SU-DHL-6 (cell line): Measurements from ENCODE around the gene SPDYA.
"Not testable (repeated sequence)": the region's sequence is repeated elsewhere in the genome, so short reads cannot be mapped to it uniquely, and the experiment has no call there.

Source experiments
- H2AFZ ChIP-seq: fragments of 200-600 bp; sonication (generic); 2 replicates; pipeline ENCODE4 v1.6.1; 2014; ENCODE audit warnings: low read depth, mild to moderate bottlenecking, moderate library complexity, mixed read lengths, antibody characterized with exemption, low read length; ENCODE audit not compliant: severe bottlenecking
- H3F3A ChIP-seq: fragments of 200-600 bp; shearing (Covaris generic); 2 replicates; pipeline ENCODE4 v1.6.0; 2016; ENCODE audit warnings: antibody characterized with exemption, mild to moderate bottlenecking; ENCODE audit not compliant: insufficient read depth
- H3K27ac ChIP-seq: fragments of 200-600 bp; sonication (generic); 2 replicates; pipeline ENCODE4 v1.5.1; 2016; ENCODE audit warnings: low read depth, mild to moderate bottlenecking, low read length, moderate library complexity, mixed read lengths
- H3K27me3 ChIP-seq: fragments of 200-600 bp; sonication (generic), shearing (Covaris generic); 2 replicates; pipeline ENCODE4 v1.6.0; 2014; ENCODE audit warnings: mild to moderate bottlenecking, low read length
- H3K36me3 ChIP-seq: fragments of 200-600 bp; sonication (generic); 2 replicates; pipeline ENCODE4 v1.6.1; 2014; ENCODE audit warnings: mild to moderate bottlenecking, low read length, mixed read lengths
- H3K4me2 ChIP-seq: fragments of 300-600, 200-600 bp; shearing (Covaris generic), sonication (generic); 2 replicates; pipeline ENCODE4 v1.6.0; 2014; ENCODE audit warnings: low read length, low read depth, mild to moderate bottlenecking; ENCODE audit not compliant: poor library complexity, severe bottlenecking
- H3K4me3 ChIP-seq: fragments of 200-600 bp; sonication (generic); 2 replicates; pipeline ENCODE4 v1.5.1; 2014; ENCODE audit warnings: antibody characterized with exemption, low read length, mild to moderate bottlenecking, mixed read lengths; ENCODE audit not compliant: insufficient read depth, poor library complexity, severe bottlenecking
- H3K79me2 ChIP-seq: fragments of 200-600 bp; sonication (generic); 2 replicates; pipeline ENCODE4 v1.6.1; 2014; ENCODE audit warnings: mild to moderate bottlenecking, low read length, moderate library complexity; ENCODE audit not compliant: insufficient read depth
- H3K9ac ChIP-seq: fragments of 200-600 bp; sonication (generic); 2 replicates; pipeline ENCODE4 v1.7.0; 2014; ENCODE audit warnings: mild to moderate bottlenecking, low read length
- H3K9me2 ChIP-seq: fragments of 200-600 bp; sonication (generic); replicated peaks from 2 replicates; pipeline ENCODE4 v1.6.1; 2014; ENCODE audit warnings: low read length; ENCODE audit not compliant: insufficient read depth
- H3K9me3 ChIP-seq: fragments of 200-600 bp; sonication (generic); 2 replicates; pipeline ENCODE4 v1.6.1; 2014; ENCODE audit warnings: low read length, mixed read lengths; ENCODE audit not compliant: insufficient read depth
- H4K20me1 ChIP-seq: fragments of 200-600 bp; sonication (generic); 2 replicates; pipeline ENCODE4 v1.6.1; 2014; ENCODE audit warnings: low read depth, mild to moderate bottlenecking, antibody characterized with exemption, low read length, moderate library complexity, mixed read lengths
- CTCF ChIP-seq: fragments of 200-600 bp; sonication (generic); IDR thresholded peaks from one replicate; pipeline ENCODE4 v1.5.1; 2017; ENCODE audit warnings: antibody characterized with exemption, mild to moderate bottlenecking, low read length, moderate library complexity; ENCODE audit not compliant: insufficient read depth, poor library complexity, severe bottlenecking
- EZH2phosphoT487 ChIP-seq: fragments of 200-600 bp; sonication (generic), shearing (Covaris generic); conservative IDR thresholded peaks from 2 replicates; pipeline ENCODE4 v1.6.1; 2018; ENCODE audit warnings: mild to moderate bottlenecking, antibody characterized with exemption, low read length, moderate library complexity, mixed read lengths

Gene SPDYA

GRCh38 chr2:28778392-28778791 lies 32.2 kb upstream of the SPDYA start:
- H3K9me3 ChIP-seq: no peaks in the 10 kb centered on the region
- H3K27me3 ChIP-seq: no peaks in the 10 kb centered on the region
- no peak overlapping the region for H2AFZ ChIP-seq
- H4K20me1 ChIP-seq: peaks cover 14% of the 10 kb centered on the region
- peaks cover 47% of the 10 kb centered on the region for H3K79me2 ChIP-seq
- H3F3A ChIP-seq: peaks cover 10% of the 10 kb centered on the region; the same call in 1 of the 2 replicates
- no peak overlapping the region for H3K4me3 ChIP-seq
- no peak overlapping the region for H3K4me2 ChIP-seq
- TF ChIP-seq CTCF (no peak), EZH2phosphoT487 (no peak)
- peaks cover 54% of the 10 kb centered on the region for H3K36me3 ChIP-seq
- no peak overlapping the region for H3K27ac ChIP-seq
- no peaks in the 10 kb centered on the region for H3K9me2 ChIP-seq
- no peak overlapping the region for H3K9ac ChIP-seq

DNA sequence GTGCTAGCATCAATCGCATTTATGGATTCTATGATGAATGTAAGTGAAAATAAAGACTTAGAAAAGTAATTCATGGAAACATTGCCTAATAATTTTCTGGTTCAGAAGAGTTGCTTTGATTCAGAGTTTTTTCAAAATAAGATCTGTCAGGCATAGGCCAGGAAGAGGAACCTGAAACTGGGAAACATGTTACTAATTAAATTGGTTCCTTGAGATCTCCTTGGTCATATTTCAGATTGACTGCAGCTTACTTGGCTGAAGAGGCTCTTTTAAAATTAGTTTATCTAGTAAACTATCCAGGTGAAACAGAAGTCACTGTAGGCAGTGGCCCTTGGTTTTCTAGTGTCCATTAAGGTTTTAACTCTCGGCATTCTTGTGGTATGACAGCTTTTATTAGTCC lies 31.6 kb upstream of the SPDYA start:
- Histone ChIP-seq H3K36me3 (peaks cover 57% of the 10 kb centered on the region), H3K4me2 (no peak overlapping the region), H3K9me3 (no peaks in the 10 kb centered on the region), H2AFZ (no peak overlapping the region), H3K9ac (no peak overlapping the region), H3K27ac (no peak overlapping the region), H3K9me2 (no peaks in the 10 kb centered on the region), H3K79me2 (peaks cover 41% of the 10 kb centered on the region), H3K4me3 (no peak overlapping the region), H3F3A (peaks cover 10% of the 10 kb centered on the region; the same call in 1 of the 2 replicates), H3K27me3 (no peaks in the 10 kb centered on the region), H4K20me1 (peaks cover 9% of the 10 kb centered on the region)
- TF ChIP-seq CTCF: no peak

GRCh38 chr2:28780496-28780895 lies 30.1 kb upstream of the SPDYA start:
- H3K9me3 ChIP-seq: no peaks in the 10 kb centered on the region
- TF ChIP-seq EZH2phosphoT487 (no peak), CTCF (no peak)

DNA sequence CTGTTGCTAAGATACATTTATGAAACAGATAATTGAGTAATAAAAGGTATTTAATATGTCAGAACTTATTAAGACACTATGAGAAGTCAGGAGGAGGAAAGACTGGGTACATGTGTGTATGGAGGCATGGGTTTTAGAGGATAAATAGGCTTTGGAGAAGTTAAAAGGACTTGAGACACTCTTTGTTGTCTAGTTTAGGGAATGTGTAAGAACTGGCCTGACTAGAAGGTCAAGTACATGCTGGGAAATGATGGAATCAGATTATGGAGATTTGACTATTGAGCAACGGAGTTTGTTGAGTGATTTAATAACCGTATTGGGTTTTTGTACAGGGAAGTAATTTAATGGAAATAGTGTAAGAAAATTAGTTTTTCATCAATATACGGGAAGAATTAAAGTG lies 28.2 kb upstream of the SPDYA start:
- H3K9me2 ChIP-seq: no peaks in the 10 kb centered on the region
- H3F3A ChIP-seq: peaks cover 4% of the 10 kb centered on the region; the same call in 1 of the 2 replicates
- H3K36me3 ChIP-seq: peaks cover 61% of the 10 kb centered on the region
- no peaks in the 10 kb centered on the region for H3K9me3 ChIP-seq
- no peak overlapping the region for H3K9ac ChIP-seq
- no peak overlapping the region for H2AFZ ChIP-seq
- no peak overlapping the region for H3K27ac ChIP-seq
- H3K79me2 ChIP-seq: peaks cover 12% of the 10 kb centered on the region
- no peaks in the 10 kb centered on the region for H4K20me1 ChIP-seq
- no peaks in the 10 kb centered on the region for H3K27me3 ChIP-seq
- H3K4me2 ChIP-seq: no peak overlapping the region
- no peak overlapping the region for H3K4me3 ChIP-seq
- TF ChIP-seq CTCF (no peak), EZH2phosphoT487 (no peak)

More at GRCh38 chr2:28780496-28780895, 30.1 kb upstream of the SPDYA start:
- Histone ChIP-seq H2AFZ (no peak overlapping the region), H4K20me1 (peaks cover 9% of the 10 kb centered on the region), H3K4me2 (no peak overlapping the region), H3K27me3 (no peaks in the 10 kb centered on the region), H3F3A (peaks cover 7% of the 10 kb centered on the region; the same call in 1 of the 2 replicates), H3K9ac (no peak overlapping the region), H3K27ac (no peak overlapping the region), H3K79me2 (peaks cover 26% of the 10 kb centered on the region), H3K4me3 (no peak overlapping the region), H3K36me3 (peaks cover 64% of the 10 kb centered on the region), H3K9me2 (no peaks in the 10 kb centered on the region)

DNA sequence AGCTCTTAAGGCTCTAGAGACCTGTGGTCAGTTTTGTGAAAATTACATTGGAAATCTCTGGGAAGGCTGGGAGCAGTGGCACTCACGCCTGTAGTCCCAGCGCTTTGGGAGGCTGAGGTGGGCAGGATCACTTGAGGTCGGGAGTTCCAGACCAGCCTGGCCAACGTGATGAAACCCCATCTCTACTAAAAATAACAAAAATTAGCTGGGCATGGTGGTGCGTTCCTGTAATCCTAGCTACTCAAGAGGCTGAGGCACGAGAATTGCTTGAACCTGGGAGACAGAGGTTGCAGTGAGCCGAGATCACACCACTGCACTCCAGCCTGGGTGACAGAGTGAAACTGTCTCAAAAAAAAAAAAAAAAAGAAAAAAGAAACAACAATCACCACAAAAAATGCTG lies 26.1 kb upstream of the SPDYA start:
- not testable (repeated sequence) for H3K9ac ChIP-seq, H3K4me3 ChIP-seq, H3K27ac ChIP-seq, H3F3A ChIP-seq, H3K4me2 ChIP-seq, H3K9me2 ChIP-seq, H3K9me3 ChIP-seq, H4K20me1 ChIP-seq, H3K79me2 ChIP-seq, H3K27me3 ChIP-seq, H2AFZ ChIP-seq
- peaks cover 48% of the 10 kb centered on the region for H3K36me3 ChIP-seq
